DOHH2 (cell line): Measurements from ENCODE around the gene DTX3L.
A peak's percentile ranks its signal among the peaks of the same experiment; 100 is the strongest.

Source experiments
- H3F3A ChIP-seq: fragments of 200-600 bp; sonication (generic), shearing (Covaris generic); 2 replicates; pipeline ENCODE4 v1.6.0; 2016; ENCODE audit warnings: antibody characterized with exemption, mild to moderate bottlenecking; ENCODE audit not compliant: control insufficient read depth, insufficient read depth
- H3K27ac ChIP-seq: fragments of 200-600 bp; sonication (generic); 2 replicates; pipeline ENCODE4 v1.5.1; 2014; ENCODE audit warnings: low read depth, mild to moderate bottlenecking, low read length, moderate library complexity
- H3K27me3 ChIP-seq: fragments of 200-600 bp; sonication (generic); 2 replicates; pipeline ENCODE4 v1.6.1; 2014; ENCODE audit warnings: mild to moderate bottlenecking, low read length, mixed read lengths; ENCODE audit not compliant: control insufficient read depth
- H3K36me3 ChIP-seq: fragments of 200-600 bp; sonication (generic); 2 replicates; pipeline ENCODE4 v1.6.1; 2014; ENCODE audit warnings: mild to moderate bottlenecking, low read length, moderate library complexity, mixed read lengths; ENCODE audit not compliant: control insufficient read depth
- H3K4me1 ChIP-seq: fragments of 200-600 bp; sonication (generic); 2 replicates; pipeline ENCODE4 v1.6.1; 2014; ENCODE audit warnings: mild to moderate bottlenecking, low read length, mixed read lengths; ENCODE audit not compliant: control insufficient read depth
- H3K4me2 ChIP-seq: fragments of 200-600 bp; sonication (generic); 2 replicates; pipeline ENCODE4 v1.6.0; 2014; ENCODE audit warnings: mild to moderate bottlenecking, low read length, moderate library complexity
- H3K4me3 ChIP-seq: fragments of 200-600 bp; sonication (generic); 2 replicates; pipeline ENCODE4 v1.5.1; 2014; ENCODE audit warnings: mild to moderate bottlenecking, low read length, mixed read lengths
- H3K79me2 ChIP-seq: fragments of 200-600 bp; sonication (generic); 2 replicates; pipeline ENCODE4 v1.6.1; 2014; ENCODE audit warnings: mild to moderate bottlenecking, low read length, mixed read lengths; ENCODE audit not compliant: control insufficient read depth
- H3K9me2 ChIP-seq: fragments of 200-600 bp; sonication (generic); replicated peaks from 2 replicates; pipeline ENCODE4 v1.6.1; 2014; ENCODE audit warnings: mild to moderate bottlenecking, low read length, mixed read lengths; ENCODE audit not compliant: control insufficient read depth
- H3K9me3 ChIP-seq: fragments of 200-600 bp; sonication (generic); 2 replicates; pipeline ENCODE4 v1.6.1; 2014; ENCODE audit warnings: antibody characterized with exemption, low read length, mixed read lengths; ENCODE audit not compliant: control insufficient read depth, insufficient read depth
- H4K20me1 ChIP-seq: fragments of 200-600 bp; sonication (generic); 2 replicates; pipeline ENCODE4 v1.6.0; 2014; ENCODE audit warnings: low read depth, mild to moderate bottlenecking, antibody characterized with exemption, low read length, moderate library complexity; ENCODE audit not compliant: control insufficient read depth, insufficient read depth
- CTCF ChIP-seq: fragments of 200-600 bp; sonication (generic); IDR thresholded peaks from one replicate; pipeline ENCODE4 v1.5.1; 2014; ENCODE audit warnings: antibody characterized with exemption, mild to moderate bottlenecking, low read depth, low read length; ENCODE audit not compliant: poor library complexity, severe bottlenecking
- EZH2phosphoT487 ChIP-seq: fragments of 200-600 bp; sonication (generic); IDR thresholded peaks from 2 replicates; pipeline ENCODE4 v1.6.1; 2017; ENCODE audit warnings: borderline replicate concordance, mild to moderate bottlenecking, antibody characterized with exemption, low read length, moderate library complexity, mixed read lengths

The DTX3L gene

GRCh38 chr3:122564155-122564912 is at the start of gene DTX3L, which contains the start of gene PARP9:
Gene DTX3L, plus strand, starts transcription at chr3:122564338. Its CDS starts 89 bp downstream, at chr3:122564427.
Gene PARP9, minus strand, starts transcription at chr3:122564300. Its CDS starts 4,680 bp downstream, at chr3:122559620.
- H3F3A ChIP-seq, result peaks cover 6% of the 10 kb centered on the region; the same call in 1 of the 2 replicates
- TF ChIP-seq EZH2phosphoT487 (no peak), CTCF (no peak)
- H3K27me3 ChIP-seq, result no peaks in the 10 kb centered on the region
- H3K4me1 ChIP-seq, result peaks cover 23% of the 10 kb centered on the region
- H4K20me1 ChIP-seq, result no peaks in the 10 kb centered on the region
- H3K27ac ChIP-seq, result no peak within 1 kb of the TSS
- H3K79me2 ChIP-seq, result no peaks in the 10 kb centered on the region
- peak within 1 kb of the TSS; percentile 77 for H3K4me3 ChIP-seq
- no peaks in the 10 kb centered on the region for H3K9me3 ChIP-seq
- H3K4me2 ChIP-seq, result peak within 1 kb of the TSS; percentile 92
- H3K36me3 ChIP-seq, result no peaks in the 10 kb centered on the region
- no peaks in the 10 kb centered on the region for H3K9me2 ChIP-seq

GRCh38 chr3:122515020-122515468 is 49.1 kb upstream of the DTX3L start:
- peaks cover 26% of the 10 kb centered on the region for H3K36me3 ChIP-seq
- peaks cover 27% of the 10 kb centered on the region for H3K4me1 ChIP-seq
- H3K4me3 ChIP-seq, result peak overlapping the region; percentile 76
- H4K20me1 ChIP-seq, result peaks cover 30% of the 10 kb centered on the region
- H3K9me2 ChIP-seq, result no peaks in the 10 kb centered on the region
- 0 out of 2 replicates have a peak, but pooled peaks cover 3% of the 10 kb centered on the region for H3F3A ChIP-seq
- peak overlapping the region; percentile 67 for H3K27ac ChIP-seq
- H3K79me2 ChIP-seq, result peaks cover 47% of the 10 kb centered on the region
- no peaks in the 10 kb centered on the region for H3K27me3 ChIP-seq
- no peaks in the 10 kb centered on the region for H3K9me3 ChIP-seq
- peak overlapping the region; percentile 90 for H3K4me2 ChIP-seq
- TF ChIP-seq EZH2phosphoT487, result no peak
- TF ChIP-seq CTCF, result no peak

- TF ChIP-seq CTCF (no peak), EZH2phosphoT487 (no peak)
- H3K4me3 ChIP-seq, result no peak overlapping the region
- H4K20me1 ChIP-seq, result peaks cover 23% of the 10 kb centered on the region; the same call in 1 of the 2 replicates
- H3K9me3 ChIP-seq, result no peaks in the 10 kb centered on the region
- peaks cover 38% of the 10 kb centered on the region for H3K79me2 ChIP-seq
- no peak overlapping the region for H3K4me2 ChIP-seq
- H3F3A ChIP-seq, result 0 out of 2 replicates have a peak, but pooled peaks cover 3% of the 10 kb centered on the region
- peaks cover 24% of the 10 kb centered on the region for H3K4me1 ChIP-seq
- peaks cover 20% of the 10 kb centered on the region for H3K36me3 ChIP-seq
- H3K27me3 ChIP-seq, result no peaks in the 10 kb centered on the region
- no peak overlapping the region for H3K27ac ChIP-seq
- no peaks in the 10 kb centered on the region for H3K9me2 ChIP-seq
Observed at GRCh38 chr3:122515870-122516269, 48.3 kb upstream of the DTX3L start.
